NCI-H2227 treated with DMSO at 0.1 percent for 48 hours (cell line): ENCODE data around the gene ZFAND2B.

Experiments
- DNase-seq: peaks from one replicate; lab custom pipeline; 2025; lab: John Stamatoyannopoulos, UW

ZFAND2B gene

GRCh38 chr2:219220652-219221402, 14.2 kb downstream of the ZFAND2B start:
- no peak for DNase-seq

- no peak for DNase-seq
These were observed 15.5 kb downstream of the ZFAND2B start for GRCh38 chr2:219221957-219222518.

- DNase-seq: no peak
These were observed 17.4 kb downstream of the ZFAND2B start for GRCh38 chr2:219223831-219224610.

- no peak for DNase-seq
These were observed 18.8 kb downstream of the ZFAND2B start for GRCh38 chr2:219225350-219225749.

- no peak for DNase-seq
These were observed 21.7 kb downstream of the ZFAND2B start for GRCh38 chr2:219228041-219228910.

GRCh38 chr2:219228911-219229304, 22.3 kb downstream of the ZFAND2B start:
- no peak for DNase-seq

- DNase-seq: peak; percentile 98
These were observed 22.9 kb downstream of the ZFAND2B start, which contains the start of the genes ANKZF1 and ATG9A for GRCh38 chr2:219229305-219230058. Gene ANKZF1 (plus strand): TSS chr2:219229806. CDS start chr2:219230258, 452 bp downstream. Gene ATG9A (minus strand): TSS chr2:219229636. CDS start chr2:219228024, 1,612 bp downstream.

- no peak for DNase-seq
These were observed 23.5 kb downstream of the ZFAND2B start for GRCh38 chr2:219230059-219230540.

- no peak for DNase-seq
These were observed 27.7 kb downstream of the ZFAND2B start for GRCh38 chr2:219234331-219234730.

- DNase-seq: no peak
These were observed 36.7 kb downstream of the ZFAND2B start for GRCh38 chr2:219243291-219243761.

- no peak for DNase-seq
These were observed 38.2 kb downstream of the ZFAND2B start for GRCh38 chr2:219244789-219245147.

GRCh38 chr2:219245148-219245898, 38.7 kb downstream of the ZFAND2B start, which contains the start of the genes GLB1L and STK16:
Gene GLB1L (minus strand): TSS chr2:219245444. CDS start chr2:219243573, 1,871 bp downstream.
Gene STK16 (plus strand): TSS chr2:219245479. CDS start chr2:219246000, 521 bp downstream.
- peak; percentile 82 for DNase-seq

- DNase-seq: no peak
These were observed 39.3 kb downstream of the ZFAND2B start for GRCh38 chr2:219245899-219246230.

GRCh38 chr2:219246559-219246958, 40.0 kb downstream of the ZFAND2B start:
- no peak for DNase-seq

- DNase-seq: no peak
These were observed 41.4 kb downstream of the ZFAND2B start for GRCh38 chr2:219247678-219248642.

GRCh38 chr2:219248845-219249202, 42.2 kb downstream of the ZFAND2B start:
- DNase-seq: no peak

GRCh38 chr2:219249203-219249980, 42.8 kb downstream of the ZFAND2B start:
- DNase-seq: no peak
